ENCODE results near the gene SF3B6.

GRCh38 chr2:24104110-24104650 is 28.1 kb upstream of the SF3B6 start:
- TF ChIP-seq POLR2A (IDR thresholded peaks at IDR 0.05) (no peak), CTCF (IDR thresholded peaks at IDR 0.05) (no peak)
